Hepatic stellate cell (primary cell): Measurements from ENCODE around the gene PRSS36.
A peak's percentile ranks its signal among the peaks of the same experiment; 100 is the strongest.

Experiments
- DNase-seq: peaks from one replicate; pipeline ENCODE4 v3.0.0; 2011; ENCODE audit warnings: low spot score

Gene PRSS36

DNA sequence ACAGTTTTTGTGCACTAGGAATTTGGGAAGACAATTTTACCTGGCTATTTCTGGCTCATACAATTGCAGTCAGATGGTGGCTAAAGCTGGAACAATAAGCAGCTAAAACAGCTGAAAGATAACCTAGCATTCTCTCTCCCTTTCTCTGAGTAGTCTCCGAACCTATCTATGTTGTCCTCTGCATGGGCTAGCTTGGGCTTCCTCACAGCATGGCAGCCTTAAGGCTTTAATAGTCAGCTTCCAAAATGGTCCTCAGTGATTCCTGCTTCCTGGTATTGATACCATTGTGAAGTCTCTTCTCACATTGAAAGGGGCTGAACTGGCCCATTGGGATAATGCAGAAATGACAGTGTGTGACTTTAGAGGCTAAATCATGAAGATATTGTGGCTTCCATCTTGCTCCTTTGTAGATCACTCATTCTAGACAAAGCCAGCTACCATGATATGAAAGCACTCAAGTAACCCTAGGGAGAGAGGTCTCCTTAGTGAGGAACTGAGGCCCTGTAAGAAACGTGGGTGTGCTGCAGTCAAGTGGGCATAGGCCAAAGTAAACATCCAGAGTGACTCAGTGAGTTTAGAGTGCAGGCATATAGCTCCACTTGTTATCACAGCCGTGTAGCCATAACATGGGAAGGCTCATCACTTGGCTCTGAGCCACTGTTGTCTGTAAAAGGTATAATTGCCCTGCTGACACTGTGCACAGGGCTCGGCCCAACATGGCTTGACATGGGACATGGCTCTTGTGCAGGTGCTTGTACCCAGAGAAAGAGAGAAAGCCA lies 49.8 kb downstream of the PRSS36 start:
- DNase-seq = no peak

DNA sequence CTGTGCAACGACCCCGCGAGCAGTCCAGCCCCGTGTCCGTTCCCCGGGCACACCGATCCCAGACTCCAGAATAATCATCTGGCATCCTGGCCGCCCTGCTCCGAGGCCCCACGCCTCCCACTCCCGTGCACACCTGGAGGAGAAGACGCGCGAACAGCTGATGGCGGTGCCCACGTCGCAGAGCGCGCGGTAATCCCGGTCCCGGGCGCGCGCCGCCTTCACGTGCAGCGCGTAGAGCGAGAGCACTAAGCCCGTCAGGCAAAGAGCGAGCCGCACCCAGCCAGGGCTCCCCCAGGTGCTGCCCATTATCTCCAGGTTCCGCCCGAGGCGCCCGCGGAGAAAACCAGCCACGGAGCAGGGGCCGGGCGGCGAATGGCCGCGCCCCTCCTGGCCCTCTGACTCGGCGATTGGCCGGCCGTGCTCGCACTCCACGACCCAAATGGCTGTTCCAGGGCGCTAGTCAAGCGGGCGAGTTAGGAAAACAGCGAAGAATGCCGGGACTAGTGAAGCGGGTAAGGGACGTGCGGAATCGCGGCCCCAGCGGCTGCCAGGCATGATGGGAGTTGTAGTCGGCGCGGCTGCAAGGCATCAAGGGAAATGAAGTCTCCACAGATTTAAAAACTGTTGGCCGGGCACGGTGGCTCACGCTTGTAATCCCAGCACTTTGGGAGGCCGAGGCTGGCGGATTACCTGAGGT lies 55.3 kb downstream of the PRSS36 start, which contains the start of gene VKORC1:
Gene VKORC1, minus strand, starts transcription at position 374 of the 697 bp plus-strand sequence. Its CDS starts 68 bp downstream, at position 306.
- DNase-seq = peak; percentile 98

DNA sequence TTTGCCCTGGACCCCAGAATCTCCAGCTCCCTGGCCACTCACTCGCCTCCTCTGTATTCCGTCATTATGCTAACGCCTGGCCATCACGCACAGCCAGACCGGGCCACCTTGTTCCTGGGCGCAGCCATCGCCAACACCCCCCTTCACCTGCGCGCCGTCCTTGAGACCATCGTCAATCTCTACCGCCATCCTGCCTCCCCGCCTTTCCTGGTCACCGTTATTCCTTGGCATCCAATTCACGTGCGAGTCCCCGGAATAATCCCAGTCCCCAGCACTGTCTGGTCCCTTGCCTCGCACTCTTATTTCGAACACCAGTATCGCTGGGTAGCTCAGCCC lies 55.8 kb downstream of the PRSS36 start:
- no peak for DNase-seq

DNA sequence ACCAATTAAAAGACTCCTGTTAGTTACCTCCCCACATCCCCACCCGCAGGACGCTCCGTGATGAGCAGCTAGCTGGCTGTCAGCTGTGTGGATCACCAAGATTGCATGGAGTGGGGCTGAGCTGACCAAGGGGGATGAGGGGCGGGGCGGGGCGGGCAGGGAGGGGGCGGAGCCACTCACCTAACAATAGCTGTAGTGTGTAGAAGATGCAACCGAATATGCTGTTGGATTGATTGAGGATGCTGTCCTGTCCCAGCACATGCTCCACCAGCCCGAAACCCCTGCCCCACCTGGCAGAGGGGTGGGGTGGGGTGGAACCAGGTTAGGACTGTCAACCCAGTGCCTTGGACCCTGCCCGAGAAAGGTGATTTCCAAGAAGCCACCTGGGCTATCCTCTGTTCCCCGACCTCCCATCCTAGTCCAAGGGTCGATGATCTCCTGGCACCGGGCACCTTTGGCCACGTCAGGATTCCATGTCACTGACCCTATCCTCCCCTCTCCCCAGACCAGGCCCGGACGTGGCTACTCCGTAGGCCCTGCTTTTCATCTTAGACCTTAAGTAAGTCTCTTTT lies 56.6 kb downstream of the PRSS36 start:
- peak; percentile 50 for DNase-seq

DNA sequence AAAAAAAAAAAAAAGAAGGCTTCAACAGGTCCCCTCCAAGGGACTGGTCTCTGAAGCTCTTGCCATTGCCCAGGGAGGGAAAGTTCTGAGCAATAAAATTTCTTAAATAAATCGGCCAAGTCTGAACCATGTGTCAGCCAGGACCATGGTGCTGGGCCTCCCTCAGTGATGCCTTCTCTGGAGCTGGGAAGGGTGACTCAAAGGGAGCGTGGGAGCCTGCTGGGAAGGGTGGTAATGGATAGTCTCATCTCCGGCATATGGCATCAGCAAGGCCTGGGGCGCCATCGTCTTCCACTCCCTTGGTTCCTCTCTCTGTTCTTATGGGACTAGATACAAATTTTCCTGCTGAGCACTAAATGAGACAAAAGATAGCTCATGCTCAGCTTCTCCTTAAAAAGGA lies 57.5 kb downstream of the PRSS36 start:
- no peak for DNase-seq

DNA sequence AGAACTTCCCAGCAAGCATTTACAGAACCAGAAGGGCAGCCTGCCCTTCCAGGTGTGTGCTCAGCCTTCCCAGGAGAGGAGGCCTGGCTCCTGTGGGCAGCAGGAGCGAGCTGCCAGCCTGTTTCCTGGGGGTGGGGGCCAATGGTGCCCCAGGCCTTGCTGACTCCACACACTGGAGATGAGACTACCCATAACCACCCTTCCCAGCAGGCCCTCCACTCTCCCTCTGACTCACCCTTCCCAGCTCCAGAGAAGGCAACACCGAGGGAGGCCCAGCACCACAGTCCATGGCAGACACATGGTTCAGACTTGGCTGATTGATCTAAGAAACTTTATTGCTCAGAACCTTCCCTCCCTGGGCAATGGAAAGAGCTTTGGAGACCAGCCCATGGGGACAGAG lies 59.3 kb downstream of the PRSS36 start:
- no peak for DNase-seq

DNA sequence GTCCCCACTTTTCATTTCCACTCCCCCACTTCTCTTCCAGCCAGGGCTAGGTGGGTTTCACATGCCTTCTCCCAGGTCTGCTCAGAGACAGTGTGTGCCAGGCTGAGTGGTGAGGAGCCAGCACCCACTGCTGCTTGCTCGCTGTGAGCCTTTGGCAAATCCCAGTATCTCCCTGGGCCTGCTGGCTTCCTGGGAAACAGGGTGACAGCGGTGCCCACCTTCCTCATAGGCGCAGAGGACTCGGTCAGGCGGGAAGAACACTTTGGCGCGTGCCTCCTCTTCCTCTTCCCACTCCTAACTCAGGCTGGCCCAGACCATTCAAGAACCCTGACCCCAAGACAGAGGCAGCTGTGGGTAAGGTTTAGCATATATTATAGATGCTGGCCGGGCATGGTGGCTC lies 60.7 kb downstream of the PRSS36 start:
- no peak for DNase-seq
